K562 (cell line): ENCODE measurements around the gene METTL25B. TPM values are rescaled to one million over a fixed set of nuclear protein-coding genes. Genes with fewer than 3 reads are reported as not detected.
A peak's percentile ranks its signal among the peaks of the same experiment; 100 is the strongest.

Source experiments
- ATAC-seq: fragments of 200-7000 bp; cut with Tn5 transposase; 3 replicates; pipeline ENCODE4 v1.9.1; 2020; ENCODE audit warnings: moderate library complexity
- BruUV-seq: library from RNA; stranded (reverse); fragments of 400-500 nt; replicated peaks from 2 replicates; lab custom pipeline; 2021; lab: Mats Ljungman, UMichigan
- CTCF ChIA-PET: fragments of 300-600 bp; formaldehyde crosslinking; extraction: SDS; loops from one replicate; lab custom pipeline; 2021; ENCODE audit warnings: low intra/inter-chr PET ratio; lab: Yijun Ruan, JAX
- POLR2A ChIA-PET: fragments of 300-600, 350-650 bp; sonication (Branson Sonifier 250); formaldehyde crosslinking; extraction: SDS; loops from one replicate; lab custom pipeline; 2021; ENCODE audit warnings: antibody characterized with exemption, inconsistent platforms; lab: Yijun Ruan, JAX
- DNase-seq, 4 experiments: peaks; one replicate each; pipeline versions ENCODE4 v3.0.0 to v3.0.0-alpha.2; 2011 to 2018; ENCODE audit warnings: low spot score in 3 of 4, mixed read lengths in 3 of 4; ENCODE audit errors: extremely low read depth in 1 of 4
- FAIRE-seq: peaks from 2 replicates; lab custom pipeline; 2011; peaks lifted over from hg19 to GRCh38; lab: Jason Lieb, UNC
- H2AFZ ChIP-seq: 2 replicates; pipeline ENCODE4 v1.6.0; 2011; ENCODE audit warnings: low read depth, low read length, control low read depth, inconsistent platforms
- H3K27ac ChIP-seq: fragments of 200-600 bp; 3 replicates; pipeline ENCODE4 v1.8.0; 2011; ENCODE audit warnings: low read depth, mild to moderate bottlenecking, control low read depth, inconsistent platforms, low read length, moderate library complexity, mixed read lengths; ENCODE audit errors: extremely low read depth
- H3K27me3 ChIP-seq, 2 experiments: fragments of 300-600 bp in 1 of 2; 2 replicates in 1 of 2; 3 replicates in 1 of 2; pipeline versions ENCODE4 v1.6.0 to v1.8.0; 2011; ENCODE audit warnings: inconsistent platforms in 2 of 2, low read length in 2 of 2, mild to moderate bottlenecking in 1 of 2, mixed read lengths in 1 of 2, moderate library complexity in 1 of 2; ENCODE audit not compliant: control insufficient read depth in 2 of 2, insufficient read depth in 2 of 2
- H3K36me3 ChIP-seq: fragments of 300-600 bp; 3 replicates; pipeline ENCODE4 v1.8.0; 2011; ENCODE audit warnings: mild to moderate bottlenecking, low read length, inconsistent platforms; ENCODE audit not compliant: control insufficient read depth, insufficient read depth
- H3K4me1 ChIP-seq, 2 experiments: fragments of 200-600 bp in 1 of 2; replicated peaks in 1 of 2; 2 replicates in 1 of 2; 3 replicates in 1 of 2; pipeline versions ENCODE4 v1.5.1 to v1.8.0; 2011; ENCODE audit warnings: inconsistent platforms in 2 of 2, low read length in 2 of 2, mild to moderate bottlenecking in 1 of 2, mixed read lengths in 1 of 2, moderate library complexity in 1 of 2; ENCODE audit not compliant: control insufficient read depth in 2 of 2, insufficient read depth in 2 of 2
- H3K4me2 ChIP-seq: 2 replicates; pipeline ENCODE4 v1.6.1; 2011; ENCODE audit warnings: low read length, control low read depth, inconsistent platforms, mixed read lengths; ENCODE audit not compliant: insufficient read depth
- H3K4me3 ChIP-seq: fragments of 200-600 bp; sonication (generic), shearing (Covaris generic); 2 replicates; pipeline ENCODE4 v1.5.1; 2016; ENCODE audit warnings: control low read depth, inconsistent platforms
- H3K79me2 ChIP-seq: fragments of 200-600 bp; 3 replicates; pipeline ENCODE4 v1.8.0; 2011; ENCODE audit warnings: low read length, inconsistent platforms; ENCODE audit not compliant: control insufficient read depth, insufficient read depth
- H3K9ac ChIP-seq, 2 experiments: 2 replicates each; pipeline versions ENCODE4 v1.6.0 to v1.6.1; 2011; ENCODE audit warnings: low read depth in 2 of 2, low read length in 2 of 2, control low read depth in 1 of 2, inconsistent platforms in 1 of 2, mild to moderate bottlenecking in 1 of 2, mixed read lengths in 1 of 2; ENCODE audit not compliant: insufficient read depth in 1 of 2
- H3K9me1 ChIP-seq: one replicate; pipeline ENCODE4 v1.6.0; 2011; ENCODE audit warnings: inconsistent platforms, mild to moderate bottlenecking, low read length, moderate library complexity; ENCODE audit not compliant: control insufficient read depth, insufficient read depth
- H3K9me3 ChIP-seq: replicated peaks from 2 replicates; pipeline ENCODE4 v1.5.1; 2011; ENCODE audit warnings: low read depth, low read length, inconsistent platforms; ENCODE audit not compliant: control insufficient read depth, insufficient read depth
- H4K20me1 ChIP-seq: replicated peaks from 2 replicates; pipeline ENCODE4 v1.6.1; 2011; ENCODE audit warnings: low read length, inconsistent platforms, mixed read lengths; ENCODE audit not compliant: control insufficient read depth, insufficient read depth
- CC2D1A ChIP-seq: fragments of 450-650 bp; IDR thresholded peaks from 2 replicates; pipeline ENCODE4 v1.6.1; 2017; ENCODE audit warnings: mild to moderate bottlenecking
- CXXC5 ChIP-seq: fragments of 250-450 bp; sonication (Bioruptor Pico); IDR thresholded peaks from 2 replicates; pipeline ENCODE4 v1.8.0; 2022; ENCODE audit warnings: inconsistent platforms, mild to moderate bottlenecking, moderate library complexity
- MCM7 ChIP-seq, 2 experiments: fragments of 450-650 bp; IDR thresholded peaks; 2 replicates each; pipeline ENCODE4 v1.6.1; 2016 to 2018
- RFX7 ChIP-seq: fragments of 250-450 bp; sonication (Bioruptor Pico); IDR thresholded peaks from 2 replicates; pipeline ENCODE4 v1.5.1; 2021; ENCODE audit warnings: mild to moderate bottlenecking
- SETDB1 ChIP-seq: IDR thresholded peaks from one replicate; pipeline ENCODE4 v1.6.1; 2012; ENCODE audit warnings: low read length, control low read depth, inconsistent platforms
- YBX1 ChIP-seq: fragments of 450-650 bp; IDR thresholded peaks from 2 replicates; pipeline ENCODE4 v1.7.1; 2016; ENCODE audit warnings: mild to moderate bottlenecking
- ZNF146 ChIP-seq: IDR thresholded peaks from one replicate; pipeline ENCODE4 v1.6.1; 2018; ENCODE audit warnings: missing compliant biosample characterization; ENCODE audit not compliant: unreplicated experiment
- ZNF174 ChIP-seq: fragments of 250-450 bp; sonication (Bioruptor Pico); IDR thresholded peaks from 2 replicates; pipeline ENCODE4 v1.4.0; 2020; ENCODE audit warnings: mild to moderate bottlenecking
- WGBS: fragments of 100-300 bp; shearing (Covaris generic); methylation state at CpG from one replicate; pipeline ENCODE4 v1.1.6; 2016; ENCODE audit warnings: low coverage, mixed read lengths; ENCODE audit not compliant: insufficient coverage; ENCODE audit errors: missing lambda C conversion rate; 5-methylcytosine and 5-hydroxymethylcytosine counted together
- in situ Hi-C: fragments of 300-500 bp; cut with MboI; formaldehyde crosslinking; loops from 4 replicates; pipeline ENCODE4 v1.15.0; 2018; ENCODE audit warnings: inconsistent platforms, mixed read lengths
- intact Hi-C: fragments of 100-400 bp; cut with micrococcal nuclease; formaldehyde crosslinking; loops from 2 replicates; pipeline ENCODE4 v1.14.2; 2022
- polyA plus RNA-seq, 8 experiments: library from polyadenylated mRNA; depleted of rRNA in 4 of 8; stranded (reverse) in 5 of 8; unstranded in 3 of 8; fragments of >200 nt; fragmentation: Nextera tagmentation in 2 of 8; fragmentation: Illumina TruSeq in 1 of 8; extraction: Ambion mirVana in 2 of 8; extraction: Trizol in 1 of 8; gene quantifications; 2 replicates each; pipeline versions ENCODE4 v1.2.1 to v1.2.3, GENCODE V29; 2011 to 2014; ENCODE audit warnings: inconsistent platforms in 1 of 8, missing spikeins in 1 of 8
- total RNA-seq, 7 experiments: library from RNA; depleted of rRNA in 6 of 7; stranded (reverse); fragments of >200 nt in 6 of 7; fragmentation: Illumina TruSeq in 2 of 7; extraction: Trizol in 2 of 7; gene quantifications; 2 replicates each; pipeline versions ENCODE4 v1.2.1 to v1.2.3, GENCODE V29; 2011 to 2021; ENCODE audit warnings: low replicate concordance in 1 of 7
- TF ChIP-seq, protein P1 (sequence below): sonication (generic); formaldehyde crosslinking; IDR thresholded peaks from 2 replicates; pipeline ENCODE4 v1.8.1; 2023; ENCODE audit warnings: mild to moderate bottlenecking, missing genetic modification reagents
- TF ChIP-seq, protein P2 (sequence below): fragments of 250-450 bp; sonication (Bioruptor Pico); IDR thresholded peaks from 2 replicates; pipeline ENCODE4 v1.8.0; 2022; ENCODE audit warnings: inconsistent platforms, mild to moderate bottlenecking, moderate library complexity, borderline replicate concordance
- TF ChIP-seq, protein P3 (sequence below): fragments of 250-450 bp; sonication (Bioruptor Pico); IDR thresholded peaks from 2 replicates; pipeline ENCODE4 v1.4.0; 2020; ENCODE audit warnings: mild to moderate bottlenecking, moderate library complexity
- TF ChIP-seq, protein P4 (sequence below): fragments of 150-350 bp; IDR thresholded peaks from 2 replicates; pipeline ENCODE4 v1.6.1; 2014; ENCODE audit warnings: low read depth, mild to moderate bottlenecking, low read length, borderline replicate concordance

METTL25B gene
- total and polyA plus RNA-seq, 9 of the 15 experiments (the other 6 are each of a cell fraction or from before 2014, with no cell fraction given), result 7.7 to 48.3 (median 33.1) TPM

DNA sequence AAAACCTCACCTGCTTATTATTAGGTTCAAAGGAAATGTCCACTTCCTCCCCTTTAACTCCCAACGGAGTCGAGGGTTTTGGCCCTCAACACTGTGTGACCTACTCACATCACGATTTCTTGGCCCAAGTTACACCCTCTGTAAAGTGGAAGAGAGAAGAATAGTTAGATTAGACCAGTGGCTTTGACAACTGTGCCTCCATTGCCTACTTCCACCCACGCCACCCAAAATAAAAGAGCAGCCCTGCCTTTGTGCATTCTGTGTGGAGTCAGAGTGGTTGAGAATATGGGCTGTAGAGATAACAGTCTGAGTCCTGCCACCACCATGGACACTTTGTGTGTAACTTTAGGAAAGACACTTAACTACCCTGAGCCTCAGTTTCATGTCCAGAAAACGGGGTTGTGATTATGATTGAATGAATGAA is 27.3 kb downstream of the METTL25B start:
- peak in 2 of 4 experiments; percentile 61 to 84 for DNase-seq
- no peaks in the 10 kb centered on the region for H3K36me3 ChIP-seq
- H3K9ac ChIP-seq, result peak overlapping the region; percentile 43 to 80; a peak in 3 of 4 replicates
- peaks cover 42% of the 10 kb centered on the region for H3K79me2 ChIP-seq
- ChIA-PET POLR2A (interaction anchor here (0.9 to 4.6 kb wide), 3 partner anchors 11 to 29 kb away, joined by 4 to 27 read pairs (median 5); partner anchors contain the start of genes ISG20L2, METTL25B and PRCC), CTCF (no interaction called here)
- H2AFZ ChIP-seq, result peak overlapping the region; percentile 78
- H3K9me1 ChIP-seq, result no peaks in the 10 kb centered on the region
- peak overlapping the region; percentile 76 for H3K27ac ChIP-seq
- in situ Hi-C loops (no loop called here), intact Hi-C loops (no loop called here)
- no peaks in the 10 kb centered on the region for H4K20me1 ChIP-seq
- no peaks in the 10 kb centered on the region for H3K9me3 ChIP-seq
- peak; percentile 25 for ATAC-seq
- no peak overlapping the region for H3K4me3 ChIP-seq
- no TSS peak for BruUV-seq
- no peaks in the 10 kb centered on the region for H3K27me3 ChIP-seq
- peak overlapping the region; percentile 52 for H3K4me2 ChIP-seq
- H3K4me1 ChIP-seq, result peaks cover 34 to 38% of the 10 kb centered on the region in 2 experiments; a peak in 4 of 5 replicates
- peak; percentile 85 for FAIRE-seq
- WGBS, result 4% methylated on average over 5 of the region's 5 CpGs
- TF ChIP-seq, protein P1, sequence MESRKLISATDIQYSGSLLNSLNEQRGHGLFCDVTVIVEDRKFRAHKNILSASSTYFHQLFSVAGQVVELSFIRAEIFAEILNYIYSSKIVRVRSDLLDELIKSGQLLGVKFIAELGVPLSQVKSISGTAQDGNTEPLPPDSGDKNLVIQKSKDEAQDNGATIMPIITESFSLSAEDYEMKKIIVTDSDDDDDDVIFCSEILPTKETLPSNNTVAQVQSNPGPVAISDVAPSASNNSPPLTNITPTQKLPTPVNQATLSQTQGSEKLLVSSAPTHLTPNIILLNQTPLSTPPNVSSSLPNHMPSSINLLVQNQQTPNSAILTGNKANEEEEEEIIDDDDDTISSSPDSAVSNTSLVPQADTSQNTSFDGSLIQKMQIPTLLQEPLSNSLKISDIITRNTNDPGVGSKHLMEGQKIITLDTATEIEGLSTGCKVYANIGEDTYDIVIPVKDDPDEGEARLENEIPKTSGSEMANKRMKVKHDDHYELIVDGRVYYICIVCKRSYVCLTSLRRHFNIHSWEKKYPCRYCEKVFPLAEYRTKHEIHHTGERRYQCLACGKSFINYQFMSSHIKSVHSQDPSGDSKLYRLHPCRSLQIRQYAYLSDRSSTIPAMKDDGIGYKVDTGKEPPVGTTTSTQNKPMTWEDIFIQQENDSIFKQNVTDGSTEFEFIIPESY (CRISPR knock-in tag), result no peak
- TF ChIP-seq, protein P2, sequence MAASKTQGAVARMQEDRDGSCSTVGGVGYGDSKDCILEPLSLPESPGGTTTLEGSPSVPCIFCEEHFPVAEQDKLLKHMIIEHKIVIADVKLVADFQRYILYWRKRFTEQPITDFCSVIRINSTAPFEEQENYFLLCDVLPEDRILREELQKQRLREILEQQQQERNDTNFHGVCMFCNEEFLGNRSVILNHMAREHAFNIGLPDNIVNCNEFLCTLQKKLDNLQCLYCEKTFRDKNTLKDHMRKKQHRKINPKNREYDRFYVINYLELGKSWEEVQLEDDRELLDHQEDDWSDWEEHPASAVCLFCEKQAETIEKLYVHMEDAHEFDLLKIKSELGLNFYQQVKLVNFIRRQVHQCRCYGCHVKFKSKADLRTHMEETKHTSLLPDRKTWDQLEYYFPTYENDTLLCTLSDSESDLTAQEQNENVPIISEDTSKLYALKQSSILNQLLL (CRISPR knock-in tag), result no peak
- TF ChIP-seq, protein P3, sequence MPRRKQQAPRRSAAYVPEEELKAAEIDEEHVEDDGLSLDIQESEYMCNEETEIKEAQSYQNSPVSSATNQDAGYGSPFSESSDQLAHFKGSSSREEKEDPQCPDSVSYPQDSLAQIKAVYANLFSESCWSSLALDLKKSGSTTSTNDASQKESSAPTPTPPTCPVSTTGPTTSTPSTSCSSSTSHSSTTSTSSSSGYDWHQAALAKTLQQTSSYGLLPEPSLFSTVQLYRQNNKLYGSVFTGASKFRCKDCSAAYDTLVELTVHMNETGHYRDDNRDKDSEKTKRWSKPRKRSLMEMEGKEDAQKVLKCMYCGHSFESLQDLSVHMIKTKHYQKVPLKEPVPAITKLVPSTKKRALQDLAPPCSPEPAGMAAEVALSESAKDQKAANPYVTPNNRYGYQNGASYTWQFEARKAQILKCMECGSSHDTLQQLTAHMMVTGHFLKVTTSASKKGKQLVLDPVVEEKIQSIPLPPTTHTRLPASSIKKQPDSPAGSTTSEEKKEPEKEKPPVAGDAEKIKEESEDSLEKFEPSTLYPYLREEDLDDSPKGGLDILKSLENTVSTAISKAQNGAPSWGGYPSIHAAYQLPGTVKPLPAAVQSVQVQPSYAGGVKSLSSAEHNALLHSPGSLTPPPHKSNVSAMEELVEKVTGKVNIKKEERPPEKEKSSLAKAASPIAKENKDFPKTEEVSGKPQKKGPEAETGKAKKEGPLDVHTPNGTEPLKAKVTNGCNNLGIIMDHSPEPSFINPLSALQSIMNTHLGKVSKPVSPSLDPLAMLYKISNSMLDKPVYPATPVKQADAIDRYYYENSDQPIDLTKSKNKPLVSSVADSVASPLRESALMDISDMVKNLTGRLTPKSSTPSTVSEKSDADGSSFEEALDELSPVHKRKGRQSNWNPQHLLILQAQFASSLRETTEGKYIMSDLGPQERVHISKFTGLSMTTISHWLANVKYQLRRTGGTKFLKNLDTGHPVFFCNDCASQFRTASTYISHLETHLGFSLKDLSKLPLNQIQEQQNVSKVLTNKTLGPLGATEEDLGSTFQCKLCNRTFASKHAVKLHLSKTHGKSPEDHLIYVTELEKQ (CRISPR knock-in tag), result peak; percentile 62; the same call in 1 of the 2 replicates
- 0 out of 2 replicates have a peak, but pooled peaks have one; percentile 24 for TF ChIP-seq RFX7 (CRISPR knock-in tag)
- no peak for TF ChIP-seq ZNF146 (CRISPR knock-in tag)
- TF ChIP-seq CXXC5, result peak; percentile 83
- TF ChIP-seq, protein P4, sequence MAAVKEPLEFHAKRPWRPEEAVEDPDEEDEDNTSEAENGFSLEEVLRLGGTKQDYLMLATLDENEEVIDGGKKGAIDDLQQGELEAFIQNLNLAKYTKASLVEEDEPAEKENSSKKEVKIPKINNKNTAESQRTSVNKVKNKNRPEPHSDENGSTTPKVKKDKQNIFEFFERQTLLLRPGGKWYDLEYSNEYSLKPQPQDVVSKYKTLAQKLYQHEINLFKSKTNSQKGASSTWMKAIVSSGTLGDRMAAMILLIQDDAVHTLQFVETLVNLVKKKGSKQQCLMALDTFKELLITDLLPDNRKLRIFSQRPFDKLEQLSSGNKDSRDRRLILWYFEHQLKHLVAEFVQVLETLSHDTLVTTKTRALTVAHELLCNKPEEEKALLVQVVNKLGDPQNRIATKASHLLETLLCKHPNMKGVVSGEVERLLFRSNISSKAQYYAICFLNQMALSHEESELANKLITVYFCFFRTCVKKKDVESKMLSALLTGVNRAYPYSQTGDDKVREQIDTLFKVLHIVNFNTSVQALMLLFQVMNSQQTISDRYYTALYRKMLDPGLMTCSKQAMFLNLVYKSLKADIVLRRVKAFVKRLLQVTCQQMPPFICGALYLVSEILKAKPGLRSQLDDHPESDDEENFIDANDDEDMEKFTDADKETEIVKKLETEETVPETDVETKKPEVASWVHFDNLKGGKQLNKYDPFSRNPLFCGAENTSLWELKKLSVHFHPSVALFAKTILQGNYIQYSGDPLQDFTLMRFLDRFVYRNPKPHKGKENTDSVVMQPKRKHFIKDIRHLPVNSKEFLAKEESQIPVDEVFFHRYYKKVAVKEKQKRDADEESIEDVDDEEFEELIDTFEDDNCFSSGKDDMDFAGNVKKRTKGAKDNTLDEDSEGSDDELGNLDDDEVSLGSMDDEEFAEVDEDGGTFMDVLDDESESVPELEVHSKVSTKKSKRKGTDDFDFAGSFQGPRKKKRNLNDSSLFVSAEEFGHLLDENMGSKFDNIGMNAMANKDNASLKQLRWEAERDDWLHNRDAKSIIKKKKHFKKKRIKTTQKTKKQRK, result no peak
- no peak for TF ChIP-seq YBX1
- no peak for TF ChIP-seq CC2D1A
- TF ChIP-seq ZNF174 (CRISPR knock-in tag), result no peak
- TF ChIP-seq MCM7 (IDR thresholded peaks at IDR 0.05), result no peak
- no peak for TF ChIP-seq SETDB1
